Measurements from ENCODE around the gene PLSCR3. TPM values are rescaled to one million over a fixed set of nuclear protein-coding genes. Genes with fewer than 3 reads are reported as not detected.
"Not testable (repeated sequence)": the region's sequence is repeated elsewhere in the genome, so short reads cannot be mapped to it uniquely, and the experiment has no call there.

The PLSCR3 gene
- total and polyA plus RNA-seq, 2 donors (not counting 1 experiment from before 2014, with no cell fraction given): 25.4 to 39.1 TPM

DNA sequence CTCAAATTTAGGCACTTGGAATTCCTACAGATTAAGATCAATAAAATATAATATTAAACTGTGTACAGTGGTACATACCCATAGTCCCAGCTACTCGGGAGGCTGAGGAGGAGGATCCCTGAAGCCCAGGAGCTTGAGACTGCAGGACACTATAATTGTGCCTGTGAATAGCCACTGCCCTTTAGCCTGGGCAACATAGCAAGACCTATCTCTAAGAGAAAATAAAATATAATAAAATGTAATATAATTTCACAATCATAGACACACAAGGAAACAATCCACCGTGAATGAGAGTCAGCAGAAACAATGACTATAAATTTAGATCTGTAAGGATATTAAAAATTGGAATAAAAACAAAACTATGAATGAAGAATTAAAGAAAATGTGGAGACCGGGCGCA lies 23.5 kb downstream of the PLSCR3 start:
- Histone ChIP-seq H3K4me2 (ENCODE audit: extremely low read depth, insufficient read depth, low read length) (no peak overlapping the region), H3K27me3 (ENCODE audit: control insufficient read depth, insufficient read depth, low read length) (peaks cover 8% of the 10 kb centered on the region), H3K9me3 (ENCODE audit: control insufficient read depth, insufficient read depth, low read depth, low read length) (no peaks in the 10 kb centered on the region), H3K9ac (ENCODE audit: insufficient read depth, low read length) (no peak overlapping the region), H3K79me2 (ENCODE audit: control insufficient read depth, insufficient read depth, low read length) (no peaks in the 10 kb centered on the region), H3K4me3 (replicated peaks in 1 of 4; ENCODE audit: control extremely low read depth in 1 of 4, insufficient read depth in 1 of 4, low read depth in 3 of 4, low read length in 4 of 4) (no peak overlapping the region), H3K36me3 (ENCODE audit: control insufficient read depth, insufficient read depth, low read length) (no peaks in the 10 kb centered on the region), H3K4me1 (ENCODE audit: control insufficient read depth, extremely low read depth, insufficient read depth, low read length) (no peaks in the 10 kb centered on the region), H2AFZ (ENCODE audit: low read length) (no peak overlapping the region), H3K27ac (ENCODE audit: insufficient read depth, low read length) (no peak overlapping the region), H4K20me1 (ENCODE audit: control insufficient read depth, extremely low read depth, insufficient read depth, low read length) (no peaks in the 10 kb centered on the region)
- DNase-seq (ENCODE audit: low read depth in 2 of 2): no peak
- no peak for TF ChIP-seq EZH2 (IDR thresholded peaks at IDR 0.05; ENCODE audit: low read length, missing control alignments)
- TF ChIP-seq, protein P1, sequence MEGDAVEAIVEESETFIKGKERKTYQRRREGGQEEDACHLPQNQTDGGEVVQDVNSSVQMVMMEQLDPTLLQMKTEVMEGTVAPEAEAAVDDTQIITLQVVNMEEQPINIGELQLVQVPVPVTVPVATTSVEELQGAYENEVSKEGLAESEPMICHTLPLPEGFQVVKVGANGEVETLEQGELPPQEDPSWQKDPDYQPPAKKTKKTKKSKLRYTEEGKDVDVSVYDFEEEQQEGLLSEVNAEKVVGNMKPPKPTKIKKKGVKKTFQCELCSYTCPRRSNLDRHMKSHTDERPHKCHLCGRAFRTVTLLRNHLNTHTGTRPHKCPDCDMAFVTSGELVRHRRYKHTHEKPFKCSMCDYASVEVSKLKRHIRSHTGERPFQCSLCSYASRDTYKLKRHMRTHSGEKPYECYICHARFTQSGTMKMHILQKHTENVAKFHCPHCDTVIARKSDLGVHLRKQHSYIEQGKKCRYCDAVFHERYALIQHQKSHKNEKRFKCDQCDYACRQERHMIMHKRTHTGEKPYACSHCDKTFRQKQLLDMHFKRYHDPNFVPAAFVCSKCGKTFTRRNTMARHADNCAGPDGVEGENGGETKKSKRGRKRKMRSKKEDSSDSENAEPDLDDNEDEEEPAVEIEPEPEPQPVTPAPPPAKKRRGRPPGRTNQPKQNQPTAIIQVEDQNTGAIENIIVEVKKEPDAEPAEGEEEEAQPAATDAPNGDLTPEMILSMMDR (conservative IDR thresholded peaks at IDR 0.05 in 1 of 2, IDR thresholded peaks at IDR 0.05 in 1 of 2; ENCODE audit: low read depth in 1 of 2, low read length in 2 of 2): no peak

DNA sequence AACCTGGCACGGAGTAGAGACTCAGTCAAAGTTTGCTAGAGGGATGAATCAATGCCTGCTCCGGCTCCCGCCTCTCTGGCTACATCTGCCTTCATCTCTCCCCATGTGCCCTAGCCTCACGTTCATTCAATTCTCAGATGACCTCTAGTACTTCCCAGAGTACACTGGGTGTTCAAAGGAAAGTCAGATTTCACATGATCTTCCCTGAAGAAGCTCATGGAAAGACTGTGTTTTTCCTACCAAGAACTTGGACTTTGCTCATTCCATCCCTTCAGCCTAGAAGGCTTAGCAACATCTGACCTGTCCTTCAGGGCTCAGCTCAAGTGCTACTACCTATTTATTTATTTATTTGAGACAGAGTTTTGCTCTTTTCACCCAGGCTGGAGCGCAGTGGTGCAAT lies 24.5 kb downstream of the PLSCR3 start:
- Histone ChIP-seq H3K4me1 (ENCODE audit: control insufficient read depth, extremely low read depth, insufficient read depth, low read length) (no peaks in the 10 kb centered on the region), H2AFZ (ENCODE audit: low read length) (no peak overlapping the region), H3K79me2 (ENCODE audit: control insufficient read depth, insufficient read depth, low read length) (no peaks in the 10 kb centered on the region), H3K4me3 (replicated peaks in 1 of 4; ENCODE audit: control extremely low read depth in 1 of 4, insufficient read depth in 1 of 4, low read depth in 3 of 4, low read length in 4 of 4) (no peak overlapping the region), H3K36me3 (ENCODE audit: control insufficient read depth, insufficient read depth, low read length) (no peaks in the 10 kb centered on the region), H3K9ac (ENCODE audit: insufficient read depth, low read length) (no peak overlapping the region), H4K20me1 (ENCODE audit: control insufficient read depth, extremely low read depth, insufficient read depth, low read length) (no peaks in the 10 kb centered on the region), H3K27me3 (ENCODE audit: control insufficient read depth, insufficient read depth, low read length) (peaks cover 8% of the 10 kb centered on the region), H3K9me3 (ENCODE audit: control insufficient read depth, insufficient read depth, low read depth, low read length) (no peaks in the 10 kb centered on the region), H3K27ac (ENCODE audit: insufficient read depth, low read length) (no peak overlapping the region), H3K4me2 (ENCODE audit: extremely low read depth, insufficient read depth, low read length) (no peak overlapping the region)
- no peak for TF ChIP-seq EZH2 (IDR thresholded peaks at IDR 0.05; ENCODE audit: low read length, missing control alignments)
- TF ChIP-seq, protein P1 (conservative IDR thresholded peaks at IDR 0.05 in 1 of 2, IDR thresholded peaks at IDR 0.05 in 1 of 2; ENCODE audit: low read depth in 1 of 2, low read length in 2 of 2): no peak
- no peak for DNase-seq (ENCODE audit: low read depth in 2 of 2)

DNA sequence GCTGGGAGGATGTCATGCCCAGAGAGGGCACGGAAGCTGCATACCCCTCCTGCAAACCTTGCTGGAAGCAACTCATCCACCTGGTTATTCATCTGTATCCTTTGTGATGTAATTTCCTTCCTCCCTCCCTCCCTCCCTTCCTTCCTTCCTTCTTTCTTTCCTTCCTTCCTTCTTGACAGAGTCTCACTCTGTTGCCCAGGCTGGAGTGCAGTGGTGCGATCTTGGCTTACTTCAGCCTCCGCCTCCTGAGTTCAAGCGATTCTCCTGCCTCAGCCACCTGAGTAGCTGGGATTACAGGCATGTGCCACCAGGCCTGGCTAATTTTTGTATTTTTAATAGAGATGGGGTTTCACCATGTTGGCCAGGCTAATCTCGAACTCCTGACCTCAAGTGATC lies 25.7 kb downstream of the PLSCR3 start:
- H4K20me1 ChIP-seq (ENCODE audit: control insufficient read depth, extremely low read depth, insufficient read depth, low read length); H3K4me3 ChIP-seq (replicated peaks in 1 of 4; ENCODE audit: control extremely low read depth in 1 of 4, insufficient read depth in 1 of 4, low read depth in 3 of 4, low read length in 4 of 4); H3K9ac ChIP-seq (ENCODE audit: insufficient read depth, low read length); H2AFZ ChIP-seq (ENCODE audit: low read length); H3K27ac ChIP-seq (ENCODE audit: insufficient read depth, low read length); DNase-seq (ENCODE audit: low read depth in 2 of 2); H3K79me2 ChIP-seq (ENCODE audit: control insufficient read depth, insufficient read depth, low read length); H3K9me3 ChIP-seq (ENCODE audit: control insufficient read depth, insufficient read depth, low read depth, low read length); H3K4me2 ChIP-seq (ENCODE audit: extremely low read depth, insufficient read depth, low read length); H3K4me1 ChIP-seq (ENCODE audit: control insufficient read depth, extremely low read depth, insufficient read depth, low read length); H3K36me3 ChIP-seq (ENCODE audit: control insufficient read depth, insufficient read depth, low read length); H3K27me3 ChIP-seq (ENCODE audit: control insufficient read depth, insufficient read depth, low read length): not testable (repeated sequence)
